Measurements from ENCODE around the gene GNAI2.
"Not testable (repeated sequence)": the region's sequence is repeated elsewhere in the genome, so short reads cannot be mapped to it uniquely, and the experiment has no call there.

GNAI2 gene

GRCh38 chr3:50264383-50264963, 28.5 kb downstream of the GNAI2 start:
- DNase-seq (ENCODE audit: low spot score): peak; percentile 94

GRCh38 chr3:50264964-50265485, 29.0 kb downstream of the GNAI2 start:
- DNase-seq (ENCODE audit: low spot score): no peak

GRCh38 chr3:50265571-50265970, 29.6 kb downstream of the GNAI2 start:
- no peak for DNase-seq (ENCODE audit: low spot score)

GRCh38 chr3:50266017-50266416, 30.0 kb downstream of the GNAI2 start:
- no peak for DNase-seq (ENCODE audit: low spot score)

GRCh38 chr3:50266836-50267235, 30.8 kb downstream of the GNAI2 start:
- no peak for DNase-seq (ENCODE audit: low spot score)

GRCh38 chr3:50267280-50267913, 31.4 kb downstream of the GNAI2 start:
- peak; percentile 79 for DNase-seq (ENCODE audit: low spot score)

GRCh38 chr3:50268276-50268675, 32.3 kb downstream of the GNAI2 start:
- no peak for DNase-seq (ENCODE audit: low spot score)

- peak; percentile 79 for DNase-seq (ENCODE audit: low spot score)
Observed at GRCh38 chr3:50268703-50269451, 32.9 kb downstream of the GNAI2 start, which contains the start of gene SEMA3B. TSS of gene SEMA3B (plus strand) at chr3:50269147. CDS start at chr3:50269241, 94 bp downstream.

GRCh38 chr3:50269460-50269859, 33.5 kb downstream of the GNAI2 start:
- no peak for DNase-seq (ENCODE audit: low spot score)

GRCh38 chr3:50269977-50270413, 34.0 kb downstream of the GNAI2 start:
- DNase-seq (ENCODE audit: low spot score): peak; percentile 70

GRCh38 chr3:50270422-50271224, 34.6 kb downstream of the GNAI2 start:
- DNase-seq (ENCODE audit: low spot score): no peak

- DNase-seq (ENCODE audit: low spot score): no peak
Observed at GRCh38 chr3:50271314-50271936, 35.4 kb downstream of the GNAI2 start.

GRCh38 chr3:50272538-50272910, 36.5 kb downstream of the GNAI2 start:
- DNase-seq (ENCODE audit: low spot score): not testable (repeated sequence)

GRCh38 chr3:50272911-50273688, 37.1 kb downstream of the GNAI2 start:
- DNase-seq (ENCODE audit: low spot score): peak; percentile 94

GRCh38 chr3:50273689-50274065, 37.7 kb downstream of the GNAI2 start:
- no peak for DNase-seq (ENCODE audit: low spot score)

- no peak for DNase-seq (ENCODE audit: low spot score)
Observed at GRCh38 chr3:50274371-50275104, 38.5 kb downstream of the GNAI2 start.

GRCh38 chr3:50275141-50275995, 39.4 kb downstream of the GNAI2 start:
- no peak for DNase-seq (ENCODE audit: low spot score)

GRCh38 chr3:50275996-50276761, 40.2 kb downstream of the GNAI2 start:
- DNase-seq (ENCODE audit: low spot score): no peak

GRCh38 chr3:50276762-50277101, 40.7 kb downstream of the GNAI2 start:
- DNase-seq (ENCODE audit: low spot score): no peak

All from GM03348 (cell line).